ENCODE results near the gene RBP2.

The RBP2 gene

GRCh38 chr3:139493826-139494385 lies 17.6 kb upstream of the RBP2 start:
- TF ChIP-seq EZH2phosphoT487 (conservative IDR thresholded peaks at IDR 0.05; ENCODE audit: low read length) (no peak), CTCF (IDR thresholded peaks at IDR 0.05; ENCODE audit: insufficient read depth, low read length, poor library complexity, severe bottlenecking) (no peak)
- no peaks in the 10 kb centered on the region for H3F3A ChIP-seq (ENCODE audit: insufficient read depth)
- no peaks in the 10 kb centered on the region for H3K27me3 ChIP-seq (ENCODE audit: low read length)

DNA sequence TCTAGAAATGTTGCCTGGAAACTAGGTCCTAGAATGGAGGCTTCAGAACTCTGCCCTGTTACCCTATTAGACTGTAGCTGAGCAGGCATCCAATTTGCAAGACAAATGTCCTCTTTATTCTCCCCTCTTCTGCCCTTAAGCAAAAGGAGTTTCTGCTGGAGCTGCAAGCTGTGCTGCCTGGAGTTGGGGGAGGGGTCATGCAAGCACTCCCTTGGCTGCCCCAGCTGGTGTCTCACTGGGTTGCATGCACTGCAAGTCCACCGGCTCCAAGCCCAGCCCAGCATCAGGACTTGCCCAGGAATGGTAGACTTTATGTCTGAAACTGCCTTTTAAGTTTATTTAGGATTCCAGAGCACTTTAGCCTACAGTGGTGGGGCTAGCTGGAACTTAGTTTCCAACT lies 15.7 kb upstream of the RBP2 start:
- Histone ChIP-seq H2AFZ (ENCODE audit: low read depth, low read length, severe bottlenecking) (no peak overlapping the region), H3K9me2 (replicated peaks; ENCODE audit: insufficient read depth, low read length) (no peaks in the 10 kb centered on the region), H3F3A (ENCODE audit: insufficient read depth) (no peaks in the 10 kb centered on the region), H3K9ac (ENCODE audit: low read length) (no peak overlapping the region), H3K4me3 (ENCODE audit: insufficient read depth, low read length, poor library complexity, severe bottlenecking) (no peak overlapping the region), H3K36me3 (ENCODE audit: low read length) (no peaks in the 10 kb centered on the region), H3K27ac (ENCODE audit: low read depth, low read length) (no peak overlapping the region), H3K4me2 (ENCODE audit: low read depth, low read length, poor library complexity, severe bottlenecking) (no peak overlapping the region), H3K9me3 (ENCODE audit: insufficient read depth, low read length) (no peaks in the 10 kb centered on the region), H4K20me1 (ENCODE audit: low read depth, low read length) (no peaks in the 10 kb centered on the region), H3K79me2 (ENCODE audit: insufficient read depth, low read length) (no peaks in the 10 kb centered on the region), H3K27me3 (ENCODE audit: low read length) (no peaks in the 10 kb centered on the region)
- TF ChIP-seq CTCF (IDR thresholded peaks at IDR 0.05; ENCODE audit: insufficient read depth, low read length, poor library complexity, severe bottlenecking) (no peak), EZH2phosphoT487 (conservative IDR thresholded peaks at IDR 0.05; ENCODE audit: low read length) (no peak)

More at GRCh38 chr3:139493826-139494385, 17.6 kb upstream of the RBP2 start:
- H3K4me2 ChIP-seq (ENCODE audit: low read depth, low read length, poor library complexity, severe bottlenecking), result no peak overlapping the region
- no peaks in the 10 kb centered on the region for H3K9me3 ChIP-seq (ENCODE audit: insufficient read depth, low read length)
- H2AFZ ChIP-seq (ENCODE audit: low read depth, low read length, severe bottlenecking), result no peak overlapping the region
- no peaks in the 10 kb centered on the region for H3K79me2 ChIP-seq (ENCODE audit: insufficient read depth, low read length)
- H3K4me3 ChIP-seq (ENCODE audit: insufficient read depth, low read length, poor library complexity, severe bottlenecking), result no peak overlapping the region
- no peaks in the 10 kb centered on the region for H3K36me3 ChIP-seq (ENCODE audit: low read length)
- H4K20me1 ChIP-seq (ENCODE audit: low read depth, low read length), result no peaks in the 10 kb centered on the region
- H3K9me2 ChIP-seq (replicated peaks; ENCODE audit: insufficient read depth, low read length), result no peaks in the 10 kb centered on the region
- H3K27ac ChIP-seq (ENCODE audit: low read depth, low read length), result no peak overlapping the region
- no peak overlapping the region for H3K9ac ChIP-seq (ENCODE audit: low read length)

- Histone ChIP-seq H4K20me1 (ENCODE audit: low read depth, low read length) (no peaks in the 10 kb centered on the region), H3K27ac (ENCODE audit: low read depth, low read length) (no peak overlapping the region), H3K9me3 (ENCODE audit: insufficient read depth, low read length) (no peaks in the 10 kb centered on the region), H3K4me2 (ENCODE audit: low read depth, low read length, poor library complexity, severe bottlenecking) (no peak overlapping the region), H3K9me2 (replicated peaks; ENCODE audit: insufficient read depth, low read length) (no peaks in the 10 kb centered on the region), H3K79me2 (ENCODE audit: insufficient read depth, low read length) (no peaks in the 10 kb centered on the region), H3K27me3 (ENCODE audit: low read length) (no peaks in the 10 kb centered on the region), H2AFZ (ENCODE audit: low read depth, low read length, severe bottlenecking) (no peak overlapping the region), H3F3A (ENCODE audit: insufficient read depth) (no peaks in the 10 kb centered on the region), H3K4me3 (ENCODE audit: insufficient read depth, low read length, poor library complexity, severe bottlenecking) (no peak overlapping the region), H3K9ac (ENCODE audit: low read length) (no peak overlapping the region), H3K36me3 (ENCODE audit: low read length) (no peaks in the 10 kb centered on the region)
- TF ChIP-seq EZH2phosphoT487 (conservative IDR thresholded peaks at IDR 0.05; ENCODE audit: low read length) (no peak), CTCF (IDR thresholded peaks at IDR 0.05; ENCODE audit: insufficient read depth, low read length, poor library complexity, severe bottlenecking) (no peak)
Observed at GRCh38 chr3:139491027-139491700, 14.8 kb upstream of the RBP2 start.
